Fibroblast of the aortic adventitia (primary cell): Measurements from ENCODE around the gene TESK1. TPM values are rescaled to one million over a fixed set of nuclear protein-coding genes. Genes with fewer than 3 reads are reported as not detected.
A peak's percentile ranks its signal among the peaks of the same experiment; 100 is the strongest.
"Not testable (repeated sequence)": the region's sequence is repeated elsewhere in the genome, so short reads cannot be mapped to it uniquely, and the experiment has no call there.

Source experiments
- DNase-seq: peaks from one replicate; pipeline ENCODE4 v3.0.0-alpha.2; 2010; ENCODE audit warnings: low read depth
- H3K4me3 ChIP-seq: 2 replicates; pipeline ENCODE4 v1.5.1; 2011; ENCODE audit warnings: low read depth, mild to moderate bottlenecking, control low read depth, low read length, moderate library complexity
- total RNA-seq: library from RNA; depleted of rRNA; stranded (reverse); fragments of >200 nt; gene quantifications from 2 replicates; pipeline ENCODE4 v1.2.3, GENCODE V29; 2012; ENCODE audit warnings: low replicate concordance
- TF ChIP-seq, protein P1 (sequence below): IDR thresholded peaks from 2 replicates; pipeline ENCODE4 v1.5.1; 2011; ENCODE audit warnings: mild to moderate bottlenecking, low read length, control low read depth, inconsistent platforms; ENCODE audit not compliant: insufficient read depth

Gene TESK1
- total RNA-seq, 1 donor, result 13.3 TPM

DNA sequence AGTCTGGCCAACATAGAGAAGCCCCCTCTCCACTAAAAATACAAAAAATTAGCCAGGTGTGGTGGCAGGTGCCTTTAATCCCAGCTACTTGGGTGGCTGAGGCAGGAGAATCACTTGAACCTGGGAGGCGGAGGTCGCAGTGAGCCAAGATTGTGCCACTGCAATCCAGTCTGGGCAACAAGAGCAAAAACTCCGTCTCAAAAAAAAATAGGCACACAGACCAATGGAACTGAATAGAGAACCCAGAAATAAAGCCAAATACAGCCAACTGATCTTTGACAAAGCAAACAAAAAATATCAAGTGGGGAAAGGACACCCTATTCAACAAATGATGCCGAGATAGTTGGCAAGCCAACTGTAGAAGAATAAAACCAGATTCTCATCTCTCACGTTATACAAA, 16.6 kb upstream of the TESK1 start:
- not testable (repeated sequence) for H3K4me3 ChIP-seq, DNase-seq

- TF ChIP-seq, protein P1, sequence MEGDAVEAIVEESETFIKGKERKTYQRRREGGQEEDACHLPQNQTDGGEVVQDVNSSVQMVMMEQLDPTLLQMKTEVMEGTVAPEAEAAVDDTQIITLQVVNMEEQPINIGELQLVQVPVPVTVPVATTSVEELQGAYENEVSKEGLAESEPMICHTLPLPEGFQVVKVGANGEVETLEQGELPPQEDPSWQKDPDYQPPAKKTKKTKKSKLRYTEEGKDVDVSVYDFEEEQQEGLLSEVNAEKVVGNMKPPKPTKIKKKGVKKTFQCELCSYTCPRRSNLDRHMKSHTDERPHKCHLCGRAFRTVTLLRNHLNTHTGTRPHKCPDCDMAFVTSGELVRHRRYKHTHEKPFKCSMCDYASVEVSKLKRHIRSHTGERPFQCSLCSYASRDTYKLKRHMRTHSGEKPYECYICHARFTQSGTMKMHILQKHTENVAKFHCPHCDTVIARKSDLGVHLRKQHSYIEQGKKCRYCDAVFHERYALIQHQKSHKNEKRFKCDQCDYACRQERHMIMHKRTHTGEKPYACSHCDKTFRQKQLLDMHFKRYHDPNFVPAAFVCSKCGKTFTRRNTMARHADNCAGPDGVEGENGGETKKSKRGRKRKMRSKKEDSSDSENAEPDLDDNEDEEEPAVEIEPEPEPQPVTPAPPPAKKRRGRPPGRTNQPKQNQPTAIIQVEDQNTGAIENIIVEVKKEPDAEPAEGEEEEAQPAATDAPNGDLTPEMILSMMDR, result no peak
- no peak overlapping the region for H3K4me3 ChIP-seq
- DNase-seq, result no peak
Measured at GRCh38 chr9:35593581-35593980, 11.5 kb upstream of the TESK1 start.

DNA sequence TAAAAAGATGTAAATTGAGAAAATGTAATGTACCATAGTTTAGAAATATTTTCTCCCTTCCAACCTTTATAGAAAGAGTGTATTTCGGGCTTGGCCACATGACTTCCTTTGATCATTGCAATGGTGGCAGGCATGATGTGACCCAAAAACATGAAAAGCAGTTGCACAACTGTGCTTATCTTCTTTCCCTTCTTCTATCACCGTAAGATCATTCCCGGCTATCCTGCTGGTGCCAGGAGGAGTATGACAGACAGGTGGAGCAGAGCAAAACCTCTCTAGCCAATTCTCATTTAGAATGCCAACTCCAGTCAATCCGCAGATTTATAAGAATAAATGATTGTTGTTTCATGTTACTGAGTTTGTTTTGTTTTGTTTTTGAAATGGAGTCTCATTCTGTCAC, 10.6 kb upstream of the TESK1 start:
- no peak overlapping the region for H3K4me3 ChIP-seq
- TF ChIP-seq, protein P1, result no peak
- DNase-seq, result no peak

- not testable (repeated sequence) for DNase-seq
Measured at GRCh38 chr9:35596907-35597306, 8.2 kb upstream of the TESK1 start.

DNA sequence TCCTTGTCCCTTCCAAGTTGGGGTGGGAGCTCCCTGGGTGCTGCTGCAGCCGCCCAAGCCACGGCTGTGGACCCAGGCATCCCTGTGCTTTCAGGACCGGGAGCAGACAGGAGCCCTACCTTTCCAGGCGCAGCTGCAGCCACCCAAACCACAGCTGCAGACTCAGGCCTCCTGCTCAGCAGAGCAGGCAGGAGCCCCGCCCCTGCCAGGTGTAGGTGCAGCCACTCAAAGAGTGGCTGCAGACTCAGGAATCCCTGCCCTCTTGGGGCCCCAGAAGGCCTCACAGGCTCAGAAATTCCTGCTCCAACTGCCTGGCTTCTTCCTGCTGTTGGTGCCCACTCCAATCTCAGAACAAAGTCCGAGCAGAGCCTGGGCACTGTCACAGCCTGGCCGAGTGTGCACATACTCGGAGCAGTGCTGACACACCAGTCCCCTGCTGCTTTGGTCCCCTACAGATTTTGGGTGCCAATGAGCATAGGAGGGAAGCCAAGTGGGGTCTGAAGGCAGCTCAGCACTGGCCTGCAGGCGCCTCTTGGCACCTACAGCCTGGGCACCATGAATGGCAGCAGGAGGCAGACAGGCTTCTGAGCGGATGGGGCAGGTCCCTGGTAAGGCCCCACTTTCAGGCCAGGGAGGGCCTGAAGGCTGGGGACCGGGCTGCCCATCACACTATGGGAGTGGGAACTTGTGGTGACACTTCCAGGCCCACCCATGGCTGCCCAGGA, 6.0 kb upstream of the TESK1 start:
- TF ChIP-seq, protein P1, result no peak
- DNase-seq, result no peak
- H3K4me3 ChIP-seq, result no peak overlapping the region

More at GRCh38 chr9:35596907-35597306, 8.2 kb upstream of the TESK1 start:
- H3K4me3 ChIP-seq, result not testable (repeated sequence)

GRCh38 chr9:35599763-35600604, 5.1 kb upstream of the TESK1 start:
- DNase-seq, result no peak

GRCh38 chr9:35603506-35603985, 1.5 kb upstream of the TESK1 start:
- TF ChIP-seq, protein P1, result peak; percentile 15
- peak overlapping the region; percentile 64 for H3K4me3 ChIP-seq
- DNase-seq, result peak; percentile 90

More at GRCh38 chr9:35599763-35600604, 5.1 kb upstream of the TESK1 start:
- H3K4me3 ChIP-seq, result no peak overlapping the region
- TF ChIP-seq, protein P1, result peak; percentile 3
